SK-N-DZ (cell line): ENCODE data around the gene CACNA1F.

Source experiments
- DNase-seq: peaks from one replicate; pipeline ENCODE4 v3.0.0-alpha.2; 2015; ENCODE audit warnings: low spot score

Gene CACNA1F

DNA sequence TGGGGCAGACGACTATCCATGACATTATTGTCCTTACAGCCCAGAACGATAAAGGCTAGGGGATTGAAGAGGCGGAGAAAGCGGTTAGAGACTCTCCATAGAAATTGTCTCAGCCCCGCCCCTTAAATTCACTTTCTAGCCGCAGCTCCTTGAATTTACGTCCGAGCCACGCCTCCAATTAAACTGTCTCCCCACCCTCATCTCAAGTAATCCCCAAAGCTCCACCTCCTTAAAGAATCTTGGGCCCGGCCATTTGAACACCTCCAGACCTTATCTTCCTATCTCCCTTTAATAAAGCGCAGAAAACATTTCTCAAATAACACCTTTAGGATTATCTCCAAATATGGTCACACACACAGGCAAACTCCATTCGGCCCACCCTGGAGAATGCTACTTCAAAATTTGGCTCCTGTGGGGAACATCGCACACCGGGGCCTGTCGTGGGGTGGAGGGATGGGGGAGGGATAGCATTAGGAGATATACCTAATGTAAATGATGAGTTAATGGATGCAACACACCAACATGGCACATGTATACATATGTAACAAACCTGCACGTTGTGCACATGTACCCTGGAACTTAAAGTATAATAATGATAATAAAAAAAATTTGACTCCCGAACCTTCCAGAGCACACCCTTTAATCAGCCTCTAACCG, 77.8 kb downstream of the CACNA1F start:
- DNase-seq = peak; percentile 70
